ENCODE data around the gene RDH13.
"Not testable (repeated sequence)": the region's sequence is repeated elsewhere in the genome, so short reads cannot be mapped to it uniquely, and the experiment has no call there.

DNA sequence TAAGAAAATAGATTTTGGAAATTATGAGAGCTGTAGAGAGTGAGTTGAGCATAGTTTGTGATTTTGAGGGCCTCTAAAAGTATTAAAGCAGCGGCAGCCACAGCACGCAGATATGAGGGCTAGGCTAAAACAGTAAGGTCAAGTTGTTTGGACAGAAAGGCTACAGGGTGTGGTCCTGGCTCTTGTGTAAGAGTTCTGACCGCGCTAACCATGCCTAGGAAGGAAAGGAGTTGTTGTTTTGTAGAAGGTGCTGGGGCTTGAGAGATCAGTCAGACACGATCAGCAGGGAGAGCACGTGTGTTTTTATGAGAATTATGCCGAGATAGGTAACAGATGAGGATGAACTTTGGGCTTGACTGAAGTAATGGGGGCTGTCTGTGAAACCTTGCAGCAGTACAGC lies 54.2 kb downstream of the RDH13 start:
- TF ChIP-seq SMC3 (IDR thresholded peaks at IDR 0.05; ENCODE audit: borderline replicate concordance, low read length); CTCF (IDR thresholded peaks at IDR 0.05 in 2 of 3, conservative IDR thresholded peaks at IDR 0.05 in 1 of 3; ENCODE audit: control insufficient read depth in 2 of 3, extremely low read depth in 1 of 3, insufficient read depth in 1 of 3, low read depth in 3 of 3, low read length in 3 of 3); HCFC1 (IDR thresholded peaks at IDR 0.05; ENCODE audit: low read length); SIN3A (IDR thresholded peaks at IDR 0.05; ENCODE audit: low read depth, low read length): not testable (repeated sequence)
- TF ChIP-seq, protein P1, sequence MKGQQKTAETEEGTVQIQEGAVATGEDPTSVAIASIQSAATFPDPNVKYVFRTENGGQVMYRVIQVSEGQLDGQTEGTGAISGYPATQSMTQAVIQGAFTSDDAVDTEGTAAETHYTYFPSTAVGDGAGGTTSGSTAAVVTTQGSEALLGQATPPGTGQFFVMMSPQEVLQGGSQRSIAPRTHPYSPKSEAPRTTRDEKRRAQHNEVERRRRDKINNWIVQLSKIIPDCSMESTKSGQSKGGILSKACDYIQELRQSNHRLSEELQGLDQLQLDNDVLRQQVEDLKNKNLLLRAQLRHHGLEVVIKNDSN (IDR thresholded peaks at IDR 0.05; ENCODE audit: borderline replicate concordance, extremely low read length, insufficient read depth, low read depth, low read length), result not testable (repeated sequence)

Data from GM12878 (cell line).